T-helper 9 cell (primary cell): Measurements from ENCODE around the gene DNM3.

ENCODE experiments used
- DNase-seq: peaks from one replicate; pipeline ENCODE4 v3.0.0-alpha.2; 2020

The DNM3 gene

GRCh38 chr1:172185211-172185610, 343.9 kb downstream of the DNM3 start:
- DNase-seq: no peak

DNA sequence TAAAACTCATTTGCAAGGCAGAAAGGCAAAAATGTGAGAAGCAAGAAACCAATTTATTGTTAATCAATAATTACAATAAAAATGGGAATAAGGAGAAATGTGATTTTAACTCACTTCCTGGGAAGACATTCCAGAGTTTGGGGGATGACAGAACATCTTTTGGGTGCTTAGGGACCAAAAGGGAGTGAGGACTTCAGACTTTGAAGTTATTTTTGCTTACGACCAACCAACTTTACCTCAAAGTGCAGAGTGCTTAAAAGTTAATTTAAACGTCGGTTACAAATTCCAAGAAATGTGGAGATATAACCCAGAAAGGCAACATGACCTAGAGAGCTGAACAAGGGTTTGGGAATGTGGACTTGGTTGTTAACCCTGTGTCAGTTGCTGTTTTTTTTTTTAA, 344.7 kb downstream of the DNM3 start:
- DNase-seq: no peak

DNA sequence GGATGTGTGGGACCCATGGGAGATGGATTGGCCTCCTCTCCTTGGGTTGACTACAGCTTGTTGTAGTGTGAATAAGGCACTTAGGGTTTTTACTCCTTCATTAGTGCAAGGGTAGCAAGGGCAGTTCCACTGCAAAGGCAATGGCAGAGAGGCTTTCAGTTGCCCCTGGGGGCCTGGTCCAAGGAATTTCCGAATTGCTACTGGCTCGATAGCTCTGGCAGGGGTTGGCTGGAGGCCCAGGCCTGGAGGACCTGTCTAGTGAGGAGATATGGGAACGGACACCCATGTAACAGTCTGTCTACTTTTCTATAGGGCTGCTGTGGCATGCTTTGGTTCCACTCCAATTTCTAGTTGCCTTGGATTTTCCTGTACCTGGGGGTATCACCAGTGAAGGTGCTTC, 360.3 kb downstream of the DNM3 start:
- DNase-seq: no peak

DNA sequence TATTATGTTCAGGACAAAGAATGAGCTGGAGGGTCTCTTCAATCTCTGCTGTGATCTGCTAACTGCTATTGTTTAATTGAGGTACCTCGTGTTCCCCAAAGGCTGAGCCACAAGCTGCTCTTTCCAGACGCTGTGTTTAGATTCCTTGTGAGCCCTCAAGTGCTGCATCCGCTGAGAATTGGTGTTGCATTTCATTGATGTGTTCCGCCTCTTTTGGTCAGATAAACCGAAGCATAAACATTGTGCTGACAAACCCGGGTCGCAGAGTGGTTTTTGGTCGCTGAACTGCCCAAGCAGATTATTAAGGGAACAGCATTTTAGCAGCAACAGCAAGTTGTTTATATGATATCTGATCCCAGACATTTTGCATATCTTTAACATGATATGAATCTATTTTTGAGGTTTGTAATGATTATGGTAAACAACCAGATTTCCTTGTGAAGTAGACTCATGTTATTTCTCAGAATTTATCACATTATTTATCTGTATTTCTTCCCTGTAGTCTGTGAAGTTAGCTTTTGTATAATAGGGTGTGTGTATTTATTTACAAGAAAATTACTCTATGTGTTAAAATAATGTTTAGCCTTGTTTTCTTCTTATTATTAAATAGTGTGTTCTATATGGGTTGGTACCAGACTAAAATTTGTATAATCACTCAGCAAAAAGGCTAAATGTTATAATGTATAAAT, 362.0 kb downstream of the DNM3 start:
- no peak for DNase-seq

DNA sequence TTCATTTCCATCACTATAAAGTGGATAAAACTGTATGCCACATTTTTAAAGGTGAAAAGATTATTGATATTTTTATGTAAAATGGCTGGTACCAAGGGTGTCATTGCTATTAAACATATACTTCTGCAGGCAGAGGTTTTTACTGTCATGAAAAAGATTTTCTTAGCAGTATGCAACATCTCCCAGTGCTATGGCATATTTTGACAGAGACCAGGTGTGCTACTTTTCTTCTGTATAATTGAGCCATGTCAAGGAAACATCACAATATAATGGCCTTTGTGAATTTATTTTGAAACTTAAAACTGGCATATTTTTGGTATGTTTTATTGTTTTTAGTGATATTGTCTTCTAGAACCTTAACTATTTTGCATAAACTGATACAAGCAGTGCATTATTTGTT, 362.6 kb downstream of the DNM3 start:
- DNase-seq: no peak

DNA sequence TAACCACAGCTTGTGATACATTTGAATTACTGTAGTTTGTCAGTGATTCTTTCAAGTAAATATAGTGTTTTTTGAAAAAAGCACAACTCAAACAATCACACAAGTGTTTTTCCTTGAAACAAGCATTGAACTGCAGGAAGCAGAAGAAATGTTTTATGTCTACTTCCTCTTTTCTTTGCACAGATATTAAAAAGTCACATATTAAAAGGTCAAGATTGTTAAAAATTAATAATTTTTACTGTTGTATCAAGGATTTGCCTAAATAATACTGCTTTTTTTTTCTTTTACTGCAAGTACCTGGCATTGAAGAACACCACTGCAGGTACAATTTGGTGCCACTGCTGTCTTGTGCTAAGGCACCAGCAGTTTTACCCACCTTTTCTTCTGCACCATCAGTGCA, 365.0 kb downstream of the DNM3 start:
- no peak for DNase-seq

DNA sequence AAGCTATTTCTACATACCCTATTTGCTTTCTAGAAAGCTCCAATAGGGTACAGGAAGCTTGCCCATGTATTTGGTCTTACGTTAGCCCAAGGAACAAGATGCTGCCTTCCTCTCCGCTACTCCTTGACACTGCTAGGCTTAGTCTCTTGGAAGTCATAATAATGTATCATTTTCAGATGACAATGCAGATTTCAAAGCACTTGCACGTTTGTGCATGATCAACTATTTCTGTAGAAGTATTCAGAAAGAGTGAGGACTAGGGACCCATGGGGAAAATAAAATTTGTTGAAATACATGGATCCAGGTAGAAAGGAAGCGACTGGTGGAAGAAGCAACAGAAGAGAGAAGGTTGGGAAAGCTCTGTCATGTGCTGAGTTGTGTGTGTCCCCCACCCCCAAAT, 367.3 kb downstream of the DNM3 start:
- no peak for DNase-seq

- DNase-seq: no peak
Observed at GRCh38 chr1:172211221-172211620, 369.9 kb downstream of the DNM3 start.

DNA sequence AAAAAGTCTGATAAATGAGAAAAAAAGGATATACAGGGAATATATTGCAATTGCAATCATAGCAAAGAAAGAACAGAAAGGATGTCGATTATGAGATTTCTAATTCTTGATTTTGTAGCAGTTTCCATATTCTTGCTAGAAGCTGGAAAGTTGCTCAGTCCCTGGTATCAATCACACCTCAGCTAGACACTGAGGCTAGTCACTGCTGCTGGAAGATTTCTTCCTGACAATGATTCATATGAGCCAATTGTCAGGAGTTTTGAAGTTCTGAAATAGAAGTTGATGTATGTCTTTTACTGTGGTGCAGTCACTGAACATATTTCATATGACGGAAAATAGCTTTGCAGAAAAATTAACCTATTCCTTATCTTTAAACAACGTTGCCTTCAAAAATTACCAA, 370.8 kb downstream of the DNM3 start:
- no peak for DNase-seq

GRCh38 chr1:172215006-172215405, 373.7 kb downstream of the DNM3 start:
- no peak for DNase-seq

DNA sequence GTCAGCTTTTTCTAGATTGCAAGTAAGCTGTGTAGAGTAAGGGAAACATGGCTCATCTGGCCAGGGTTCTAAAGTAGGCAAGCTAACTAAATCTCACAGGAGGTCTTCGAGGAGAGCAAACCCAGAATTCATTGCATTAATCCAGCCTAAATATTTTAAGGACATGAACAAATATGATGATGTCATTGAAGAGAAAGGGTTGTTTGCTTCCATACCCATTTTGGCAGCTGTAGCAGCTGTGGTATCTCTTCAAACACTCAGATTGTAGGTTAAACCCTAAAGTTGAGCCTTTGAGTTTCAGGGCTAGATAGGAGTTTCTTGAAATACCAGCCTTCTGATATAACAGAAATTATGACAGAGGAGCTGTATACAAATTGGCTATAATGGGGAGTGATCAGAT, 378.7 kb downstream of the DNM3 start:
- no peak for DNase-seq

GRCh38 chr1:172220376-172220775, 379.1 kb downstream of the DNM3 start:
- no peak for DNase-seq

DNA sequence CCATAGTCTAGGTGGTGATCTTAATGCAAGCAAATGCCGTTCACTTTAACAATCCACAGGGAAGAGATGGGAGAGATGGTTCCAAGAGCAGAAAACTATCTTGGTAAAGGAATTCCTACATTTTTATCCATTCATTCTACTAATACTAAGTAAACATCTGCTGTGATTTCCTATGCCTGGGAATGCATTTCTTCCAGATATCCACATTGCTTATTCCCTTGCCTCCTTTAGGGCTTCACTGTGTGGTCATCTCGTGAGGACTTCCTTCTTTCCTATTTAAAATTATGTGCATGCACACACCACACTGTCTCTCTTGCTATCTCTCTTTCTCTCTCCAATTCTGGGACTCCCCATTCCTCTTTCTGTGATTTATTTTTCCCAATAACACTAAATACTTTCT, 380.1 kb downstream of the DNM3 start:
- DNase-seq: no peak

DNA sequence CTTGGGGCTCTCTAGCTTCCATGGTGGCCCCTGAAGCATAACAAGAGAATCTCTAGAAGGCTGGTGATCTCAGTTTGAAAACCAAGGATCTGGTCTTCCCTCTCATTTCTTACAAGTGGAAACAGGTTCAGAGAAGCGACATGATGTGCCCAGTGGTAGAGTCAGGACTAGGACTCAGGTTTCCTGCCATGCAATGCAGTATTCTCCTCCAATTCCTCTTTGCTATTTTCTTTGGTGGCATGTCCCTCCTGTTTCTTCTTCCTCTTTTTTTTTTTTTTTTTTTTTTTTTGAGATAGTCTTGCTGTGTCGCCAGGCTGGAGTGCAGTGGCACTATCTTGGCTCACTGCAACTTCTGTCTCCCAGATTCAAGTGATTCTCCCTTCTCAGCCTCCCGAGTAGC, 383.6 kb downstream of the DNM3 start:
- DNase-seq: no peak

GRCh38 chr1:172229942-172230341, 388.6 kb downstream of the DNM3 start:
- no peak for DNase-seq

- DNase-seq: no peak
Observed at GRCh38 chr1:172230526-172230925, 389.2 kb downstream of the DNM3 start.

GRCh38 chr1:172236958-172237357, 395.7 kb downstream of the DNM3 start:
- no peak for DNase-seq

GRCh38 chr1:172238158-172238557, 396.9 kb downstream of the DNM3 start:
- no peak for DNase-seq

GRCh38 chr1:172238965-172239364, 397.7 kb downstream of the DNM3 start:
- DNase-seq: no peak

- no peak for DNase-seq
Observed at GRCh38 chr1:172239901-172240300, 398.6 kb downstream of the DNM3 start.

DNA sequence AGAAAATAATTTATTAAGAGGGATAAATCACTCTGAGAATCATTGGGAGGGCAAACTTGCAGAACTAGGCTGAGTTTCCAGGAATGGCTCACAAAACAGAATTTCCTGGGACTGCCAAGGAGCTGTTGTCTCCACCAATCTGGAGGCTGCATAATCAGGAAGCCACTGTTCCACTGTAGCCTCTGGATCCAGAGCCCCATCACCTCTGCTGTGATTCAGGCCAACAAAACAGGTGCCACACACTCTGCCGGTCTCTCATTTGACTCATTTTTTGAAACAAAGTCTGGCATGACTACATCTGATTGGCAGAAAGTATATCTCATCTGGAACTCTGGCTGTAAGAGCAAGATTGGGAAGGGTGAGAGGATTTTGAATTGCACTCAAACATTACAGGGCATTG, 400.2 kb downstream of the DNM3 start:
- DNase-seq: no peak

DNA sequence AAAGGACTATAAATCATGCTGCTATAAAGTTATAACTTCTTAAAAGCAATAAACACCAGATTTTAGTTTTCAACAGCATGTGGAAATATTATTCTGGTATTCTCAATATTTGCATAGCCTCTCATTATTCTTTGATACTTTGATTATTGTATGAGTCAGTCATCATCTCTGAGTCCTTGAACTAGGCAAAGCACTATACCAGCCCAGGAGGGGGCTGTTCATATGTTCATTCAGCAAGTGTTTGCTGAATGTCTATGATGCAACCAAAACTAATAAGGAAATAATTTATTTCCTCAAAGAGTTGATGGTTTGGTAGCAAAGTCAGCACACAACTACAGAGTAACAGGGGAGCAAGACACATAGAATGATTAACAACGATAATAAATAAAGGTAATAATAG, 403.6 kb downstream of the DNM3 start:
- no peak for DNase-seq

DNA sequence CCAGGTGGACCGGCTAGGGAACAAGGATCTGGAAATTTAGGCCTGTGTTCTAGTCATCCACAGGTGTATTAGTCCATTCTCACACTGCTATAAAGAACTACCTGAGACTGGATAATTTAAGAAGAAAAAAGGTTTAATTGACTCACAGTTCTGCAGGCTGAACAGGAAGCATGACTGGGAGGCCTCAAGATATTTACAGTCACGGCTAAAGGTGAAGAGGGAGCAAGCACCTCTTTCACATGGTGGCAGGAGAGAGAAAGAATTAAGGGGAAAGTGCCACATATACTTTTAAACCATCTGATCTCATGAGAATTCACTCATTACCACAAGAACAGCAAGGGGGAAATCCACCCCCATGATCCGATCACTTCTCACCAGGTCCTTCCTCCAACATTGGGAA, 404.5 kb downstream of the DNM3 start:
- no peak for DNase-seq

DNA sequence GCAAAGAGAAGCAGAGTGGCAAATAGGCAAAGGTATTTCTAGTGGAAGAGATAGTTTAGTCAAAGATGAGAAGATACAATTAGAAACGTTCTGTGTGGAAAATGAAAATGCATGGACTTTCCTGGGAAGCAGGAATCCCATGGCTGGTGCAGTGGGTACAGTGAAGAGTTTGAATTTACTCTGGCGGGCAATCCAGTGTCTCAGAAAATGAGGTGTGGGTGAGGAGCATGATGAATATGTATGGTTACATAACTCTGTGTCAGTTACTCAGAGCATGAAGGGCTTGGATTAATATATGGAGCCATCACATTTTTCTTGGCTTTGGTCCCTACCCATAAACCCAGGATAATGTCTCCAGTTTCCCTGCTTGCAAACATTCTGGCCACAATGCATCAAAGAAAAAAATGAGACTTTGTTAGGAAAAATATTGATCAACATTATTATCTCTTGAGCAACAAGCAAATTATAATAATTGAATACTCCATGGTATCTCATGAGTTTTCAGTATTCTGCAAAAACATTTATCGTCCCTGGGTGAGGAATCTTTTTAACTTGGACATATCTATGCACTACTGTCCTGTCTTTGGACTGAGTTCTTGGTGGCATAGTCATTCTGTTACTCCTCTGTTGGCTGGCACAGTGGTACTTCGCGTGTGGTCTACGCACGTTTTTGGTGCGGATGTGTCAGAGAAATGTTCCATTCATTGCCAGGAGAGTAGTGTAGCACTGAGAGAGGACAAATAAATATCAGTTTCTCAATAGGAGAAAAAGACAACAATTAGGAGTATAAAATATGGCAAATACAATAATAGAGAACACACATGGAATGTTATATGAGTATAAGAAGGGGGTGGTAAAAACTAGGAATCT, 405.5 kb downstream of the DNM3 start:
- no peak for DNase-seq

DNA sequence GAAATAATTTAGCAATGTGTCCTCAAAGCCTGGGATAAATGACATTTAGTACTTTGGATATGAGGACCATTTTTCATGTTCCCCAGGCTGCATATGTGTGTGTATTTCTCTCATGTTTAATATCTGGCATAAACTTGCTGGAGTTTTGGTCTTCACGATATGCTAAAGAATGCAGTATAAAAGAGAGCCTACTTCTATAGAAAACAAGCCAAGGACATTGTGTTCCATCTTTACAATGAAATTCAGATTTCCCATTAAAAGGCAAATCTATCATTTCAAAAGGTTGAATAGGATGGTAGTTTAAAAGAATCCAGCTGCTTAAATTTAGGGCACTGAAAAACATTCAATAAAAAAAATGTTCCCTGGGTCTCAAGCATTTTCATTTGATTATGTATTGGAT, 410.2 kb downstream of the DNM3 start:
- no peak for DNase-seq
